ENCODE data around the gene INSYN1. TPM values are rescaled to one million over a fixed set of nuclear protein-coding genes. Genes with fewer than 3 reads are reported as not detected.

Gene INSYN1
- total and polyA plus RNA-seq, 2 experiments from 2014 or later: 0.11 to 10.4 TPM

DNA sequence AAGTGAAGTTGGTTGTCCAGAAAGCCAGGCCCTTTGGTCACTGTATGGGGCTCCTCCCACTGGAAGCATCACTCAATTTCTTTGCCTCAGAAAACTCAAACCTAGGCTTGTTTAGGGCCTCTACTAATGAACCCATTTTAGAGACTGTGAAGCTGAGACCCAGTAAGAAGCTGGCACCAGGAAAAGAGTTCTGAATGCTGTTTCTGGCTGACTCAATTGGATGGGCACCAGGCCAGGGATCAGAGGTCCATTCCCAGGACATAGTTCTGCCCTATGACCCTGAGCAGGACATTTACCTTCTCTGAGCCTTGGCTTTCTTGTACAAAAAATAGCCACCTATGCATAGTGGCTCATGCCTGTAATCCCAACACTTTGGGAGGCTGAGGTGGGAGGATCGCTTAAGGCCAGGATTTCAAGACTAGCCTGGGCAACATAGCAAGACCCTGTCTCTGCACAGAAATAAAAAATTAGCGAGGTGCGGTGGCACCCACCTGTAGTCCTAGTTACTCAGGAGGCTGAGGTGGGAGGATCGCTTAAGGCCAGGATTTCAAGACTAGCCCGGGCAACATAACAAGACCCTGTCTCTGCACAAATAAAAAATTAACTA is 38.4 kb downstream of the INSYN1 start:
- Histone ChIP-seq H3K4me1 (ENCODE audit: insufficient read depth) (no peaks in the 10 kb centered on the region), H3K27ac (no peak overlapping the region), H3F3A (ENCODE audit: insufficient read depth) (peaks cover 15% of the 10 kb centered on the region; the same call in 1 of the 2 replicates), H3K27me3 (replicated peaks; ENCODE audit: insufficient read depth) (no peaks in the 10 kb centered on the region), H3K9me3 (ENCODE audit: low read depth) (no peaks in the 10 kb centered on the region), H3K4me2 (ENCODE audit: unreplicated experiment) (no peak overlapping the region), H3K36me3 (ENCODE audit: low read depth) (no peaks in the 10 kb centered on the region), H3K79me2 (ENCODE audit: insufficient read depth) (no peaks in the 10 kb centered on the region), H3K4me3 (no peak overlapping the region), H4K20me1 (ENCODE audit: insufficient read depth) (no peaks in the 10 kb centered on the region), H3K9me2 (ENCODE audit: insufficient read depth) (no peaks in the 10 kb centered on the region), H3K9ac (no peak overlapping the region), H2AFZ (no peak overlapping the region)
- WGBS, 2 experiments (ENCODE audit: low coverage in 1 of 2, low lambda C conversion rate in 2 of 2, missing lambda C conversion rate in 2 of 2): 92% methylated on average over 5 of the region's 5 CpGs
- no peak for DNase-seq
- no peak for TF ChIP-seq EZH2phosphoT487 (IDR thresholded peaks at IDR 0.05; ENCODE audit: insufficient read depth, low read depth)
- no peak for TF ChIP-seq EZH2 (IDR thresholded peaks at IDR 0.05; ENCODE audit: insufficient read depth, poor library complexity, severe bottlenecking)
- in situ Hi-C loops (cut with MboI): no loop called here

GRCh38 chr15:73712107-73712506 is 41.0 kb downstream of the INSYN1 start:
- Histone ChIP-seq H3K9me3 (ENCODE audit: low read depth) (no peaks in the 10 kb centered on the region), H3F3A (ENCODE audit: insufficient read depth) (peaks cover 11% of the 10 kb centered on the region; the same call in 1 of the 2 replicates), H3K27me3 (replicated peaks; ENCODE audit: insufficient read depth) (no peaks in the 10 kb centered on the region), H3K4me1 (ENCODE audit: insufficient read depth) (no peaks in the 10 kb centered on the region), H4K20me1 (ENCODE audit: insufficient read depth) (no peaks in the 10 kb centered on the region), H3K4me3 (no peak overlapping the region), H3K4me2 (ENCODE audit: unreplicated experiment) (no peak overlapping the region), H3K79me2 (ENCODE audit: insufficient read depth) (no peaks in the 10 kb centered on the region), H3K27ac (no peak overlapping the region), H3K36me3 (ENCODE audit: low read depth) (peaks cover 4% of the 10 kb centered on the region; the same call in 1 of the 2 replicates), H3K9ac (no peak overlapping the region), H3K9me2 (ENCODE audit: insufficient read depth) (no peaks in the 10 kb centered on the region), H2AFZ (no peak overlapping the region)
- in situ Hi-C loops (cut with MboI): no loop called here
- TF ChIP-seq EZH2phosphoT487 (IDR thresholded peaks at IDR 0.05; ENCODE audit: insufficient read depth, low read depth): no peak
- TF ChIP-seq EZH2 (IDR thresholded peaks at IDR 0.05; ENCODE audit: insufficient read depth, poor library complexity, severe bottlenecking): no peak
- DNase-seq: no peak

DNA sequence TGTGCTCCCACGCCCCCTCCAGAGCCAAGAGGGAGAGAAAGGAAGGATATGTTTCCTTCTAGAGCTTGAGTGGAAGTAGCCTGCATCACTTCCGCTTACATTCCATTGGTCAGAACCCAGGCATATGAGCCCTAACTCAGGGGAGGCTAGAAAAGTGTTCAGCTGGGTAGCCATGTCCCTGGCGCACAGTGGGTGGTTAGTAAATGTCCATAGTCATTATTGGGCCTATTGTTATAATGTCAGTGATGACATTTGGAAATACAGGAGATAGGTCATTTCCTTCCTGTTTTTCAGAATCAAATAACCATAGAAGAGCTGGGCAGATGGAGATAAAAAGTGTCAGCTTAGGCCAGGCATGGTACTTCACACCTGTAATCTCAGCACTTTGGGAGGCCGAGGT is 41.6 kb downstream of the INSYN1 start:
- no peak overlapping the region for H3K9ac ChIP-seq
- 93 to 100% methylated on average over 4 of the region's 4 CpGs for WGBS, 2 experiments (ENCODE audit: low coverage in 1 of 2, low lambda C conversion rate in 2 of 2, missing lambda C conversion rate in 2 of 2)
- no peaks in the 10 kb centered on the region for H3K27me3 ChIP-seq (replicated peaks; ENCODE audit: insufficient read depth)
- TF ChIP-seq EZH2phosphoT487 (IDR thresholded peaks at IDR 0.05; ENCODE audit: insufficient read depth, low read depth) (no peak), EZH2 (IDR thresholded peaks at IDR 0.05; ENCODE audit: insufficient read depth, poor library complexity, severe bottlenecking) (no peak)
- peaks cover 4% of the 10 kb centered on the region; the same call in 1 of the 2 replicates for H3K36me3 ChIP-seq (ENCODE audit: low read depth)
- H3K4me1 ChIP-seq (ENCODE audit: insufficient read depth): no peaks in the 10 kb centered on the region
- peaks cover 7% of the 10 kb centered on the region; the same call in 1 of the 2 replicates for H3F3A ChIP-seq (ENCODE audit: insufficient read depth)
- no peaks in the 10 kb centered on the region for H3K9me2 ChIP-seq (ENCODE audit: insufficient read depth)
- no peak overlapping the region for H3K4me3 ChIP-seq
- no peaks in the 10 kb centered on the region for H4K20me1 ChIP-seq (ENCODE audit: insufficient read depth)
- no peaks in the 10 kb centered on the region for H3K79me2 ChIP-seq (ENCODE audit: insufficient read depth)
- in situ Hi-C loops (cut with MboI): no loop called here
- no peak for DNase-seq
- H3K4me2 ChIP-seq (ENCODE audit: unreplicated experiment): no peak overlapping the region
- no peak overlapping the region for H3K27ac ChIP-seq
- no peaks in the 10 kb centered on the region for H3K9me3 ChIP-seq (ENCODE audit: low read depth)
- no peak overlapping the region for H2AFZ ChIP-seq

- in situ Hi-C loops (cut with MboI): no loop called here
- Histone ChIP-seq H3K4me1 (ENCODE audit: insufficient read depth) (no peaks in the 10 kb centered on the region), H3K27ac (no peak overlapping the region), H3K4me2 (ENCODE audit: unreplicated experiment) (no peak overlapping the region), H3K27me3 (replicated peaks; ENCODE audit: insufficient read depth) (no peaks in the 10 kb centered on the region), H3K9me2 (ENCODE audit: insufficient read depth) (no peaks in the 10 kb centered on the region), H3K36me3 (ENCODE audit: low read depth) (peaks cover 6% of the 10 kb centered on the region; the same call in 1 of the 2 replicates), H3K79me2 (ENCODE audit: insufficient read depth) (peaks cover 5% of the 10 kb centered on the region), H3K9me3 (ENCODE audit: low read depth) (no peaks in the 10 kb centered on the region), H4K20me1 (ENCODE audit: insufficient read depth) (no peaks in the 10 kb centered on the region), H3K9ac (no peak overlapping the region), H3K4me3 (no peak overlapping the region), H3F3A (ENCODE audit: insufficient read depth) (0 out of 2 replicates have a peak, but pooled peaks cover 3% of the 10 kb centered on the region), H2AFZ (no peak overlapping the region)
- no peak for TF ChIP-seq EZH2phosphoT487 (IDR thresholded peaks at IDR 0.05; ENCODE audit: insufficient read depth, low read depth)
- no peak for TF ChIP-seq EZH2 (IDR thresholded peaks at IDR 0.05; ENCODE audit: insufficient read depth, poor library complexity, severe bottlenecking)
- WGBS, 2 experiments (ENCODE audit: low coverage in 1 of 2, low lambda C conversion rate in 2 of 2, missing lambda C conversion rate in 2 of 2): 58 to 65% methylated on average over 5 of the region's 5 CpGs
- no peak for DNase-seq
Measured at GRCh38 chr15:73710321-73710720, 42.8 kb downstream of the INSYN1 start.
